HG02798 (cell line): ENCODE results near the gene MRPS5.
"Not testable (repeated sequence)": the region's sequence is repeated elsewhere in the genome, so short reads cannot be mapped to it uniquely, and the experiment has no call there.

Experiments
- ATAC-seq: cut with Tn5 transposase; IDR thresholded peaks from one replicate; pipeline ENCODE4 v1.9.1; 2021; ENCODE audit warnings: mild to moderate bottlenecking; ENCODE audit not compliant: unreplicated experiment, poor library complexity

The MRPS5 gene

GRCh38 chr2:95048825-95049682 lies 72.6 kb downstream of the MRPS5 start:
- no peak for ATAC-seq

- no peak for ATAC-seq
These were observed 73.7 kb downstream of the MRPS5 start for GRCh38 chr2:95047629-95048510.

GRCh38 chr2:95046371-95047112 lies 75.1 kb downstream of the MRPS5 start:
- ATAC-seq: no peak

GRCh38 chr2:95044601-95045000 lies 77.0 kb downstream of the MRPS5 start:
- no peak for ATAC-seq

- peak; percentile 40 for ATAC-seq
These were observed 78.1 kb downstream of the MRPS5 start for GRCh38 chr2:95043300-95044093.

GRCh38 chr2:95042472-95043271 lies 78.9 kb downstream of the MRPS5 start:
- no peak for ATAC-seq

- ATAC-seq: peak; percentile 36
These were observed 79.7 kb downstream of the MRPS5 start for GRCh38 chr2:95041824-95042442.

- no peak for ATAC-seq
These were observed 80.4 kb downstream of the MRPS5 start for GRCh38 chr2:95041060-95041823.

- no peak for ATAC-seq
These were observed 81.2 kb downstream of the MRPS5 start for GRCh38 chr2:95040426-95040825.

GRCh38 chr2:95039978-95040377 lies 81.6 kb downstream of the MRPS5 start:
- ATAC-seq: no peak

GRCh38 chr2:95039363-95039762 lies 82.2 kb downstream of the MRPS5 start:
- no peak for ATAC-seq

- ATAC-seq: no peak
These were observed 82.8 kb downstream of the MRPS5 start for GRCh38 chr2:95038635-95039298.

GRCh38 chr2:95037841-95038585 lies 83.6 kb downstream of the MRPS5 start:
- not testable (repeated sequence) for ATAC-seq

- no peak for ATAC-seq
These were observed 84.2 kb downstream of the MRPS5 start for GRCh38 chr2:95037384-95037839.

- no peak for ATAC-seq
These were observed 84.8 kb downstream of the MRPS5 start for GRCh38 chr2:95036596-95037383.
